Small intestine (tissue), 7 donors: ENCODE results near the gene HMCES. TPM values are rescaled to one million over a fixed set of nuclear protein-coding genes. Genes with fewer than 3 reads are reported as not detected.
"Not testable (repeated sequence)": the region's sequence is repeated elsewhere in the genome, so short reads cannot be mapped to it uniquely, and the experiment has no call there.

ENCODE experiments used
- DNase-seq, 2 donors: peaks; one replicate each; pipeline versions ENCODE4 v3.0.0 to v3.0.0-alpha.2; 2013
- FAIRE-seq: peaks from 2 replicates; lab custom pipeline; 2012; peaks lifted over from hg19 to GRCh38; lab: Jason Lieb, UNC
- H3K27ac ChIP-seq, 3 donors: one replicate each; pipeline ENCODE4 v1.5.1; 2013; ENCODE audit warnings: low read length in 2 of 3, mild to moderate bottlenecking in 2 of 3, control low read depth in 1 of 3, inconsistent platforms in 1 of 3, low read depth in 1 of 3, moderate library complexity in 1 of 3
- H3K27me3 ChIP-seq, 3 donors: one replicate each; pipeline ENCODE4 v1.6.1; 2013; ENCODE audit warnings: low read length in 3 of 3, inconsistent platforms in 1 of 3; ENCODE audit not compliant: control insufficient read depth in 3 of 3, insufficient read depth in 3 of 3
- H3K36me3 ChIP-seq, 3 donors: one replicate each; pipeline ENCODE4 v1.6.1; 2013; ENCODE audit warnings: low read length in 3 of 3, inconsistent platforms in 1 of 3, low read depth in 1 of 3, mild to moderate bottlenecking in 1 of 3, moderate library complexity in 1 of 3; ENCODE audit not compliant: control insufficient read depth in 3 of 3, insufficient read depth in 2 of 3
- H3K4me1 ChIP-seq, 3 donors: one replicate each; pipeline ENCODE4 v1.6.1; 2013; ENCODE audit warnings: low read length in 2 of 3, inconsistent platforms in 1 of 3, low read depth in 1 of 3, mild to moderate bottlenecking in 1 of 3, moderate library complexity in 1 of 3; ENCODE audit not compliant: control insufficient read depth in 3 of 3, insufficient read depth in 2 of 3
- H3K4me3 ChIP-seq, 3 donors: one replicate each; pipeline ENCODE4 v1.5.1; 2013; ENCODE audit warnings: low read length in 3 of 3, control low read depth in 1 of 3, inconsistent platforms in 1 of 3, low read depth in 1 of 3, mild to moderate bottlenecking in 1 of 3, moderate library complexity in 1 of 3
- H3K9me3 ChIP-seq, 2 donors: one replicate each; pipeline ENCODE4 v1.6.1; 2013; ENCODE audit warnings: low read depth in 1 of 2, low read length in 1 of 2; ENCODE audit not compliant: control insufficient read depth in 2 of 2, insufficient read depth in 1 of 2
- WGBS, 3 donors: extraction: QIAGEN DNeasy Blood & Tissue Kit; methylation state at CpG; one replicate each; pipeline ENCODE4 v1.1.7; 2013; 5-methylcytosine and 5-hydroxymethylcytosine counted together
- polyA plus RNA-seq, 4 donors: library from polyadenylated mRNA; stranded (reverse) in 3 of 4; unstranded in 1 of 4; fragments of 200-250 nt in 3 of 4; fragments of 120-200 nt in 1 of 4; gene quantifications; one replicate each; pipeline versions ENCODE4 v1.2.1 to v1.2.3, GENCODE V29; 2013
- donor health status: healthy with polysubstance abuse.
- donor health status: control.
- donor health status: control.
- donor health status: Bipolar disorder and iron deficiency.
- donor health status: healthy.

HMCES gene
- polyA plus RNA-seq, 4 donors = 28.9 to 35.3 (median 34.5) TPM

- Histone ChIP-seq H3K27ac (no peak overlapping the region), H3K36me3 (peaks cover 0 to 10% (median 0%) of the 10 kb centered on the region in 3 donors), H3K4me3 (no peak overlapping the region), H3K9me3 (no peaks in the 10 kb centered on the region), H3K4me1 (no peaks in the 10 kb centered on the region), H3K27me3 (no peaks in the 10 kb centered on the region)
- FAIRE-seq = no peak
- WGBS, 3 donors = 87 to 93% (median 89%) methylated on average over 3 of the region's 3 CpGs
- no peak for DNase-seq
Observed at GRCh38 chr3:129325383-129325782, 46.7 kb downstream of the HMCES start.

DNA sequence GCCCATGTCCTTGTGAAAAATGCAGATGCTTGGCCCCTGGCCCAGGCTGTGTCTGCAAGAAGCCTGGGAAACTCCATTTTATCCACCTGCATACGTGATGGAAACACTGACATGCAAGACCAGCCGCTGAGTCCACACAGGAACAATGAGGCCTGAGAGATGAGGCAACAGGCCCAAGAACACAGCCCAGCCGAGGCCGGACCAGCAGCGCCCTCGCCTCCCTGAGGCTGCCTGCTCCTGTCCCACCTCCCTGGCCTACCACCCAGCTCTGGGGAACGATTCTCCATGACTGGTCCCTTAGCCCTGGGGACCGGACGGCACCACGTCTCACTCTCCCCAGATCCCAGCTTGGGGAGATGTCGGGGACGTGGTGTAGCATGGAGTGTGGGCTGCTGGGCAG lies 47.5 kb downstream of the HMCES start:
- Histone ChIP-seq H3K4me3 (no peak overlapping the region), H3K9me3 (no peaks in the 10 kb centered on the region), H3K36me3 (peaks cover 0 to 8% (median 0%) of the 10 kb centered on the region in 3 donors), H3K4me1 (no peaks in the 10 kb centered on the region), H3K27ac (no peak overlapping the region), H3K27me3 (peaks cover 0 to under 1% (median 0%) of the 10 kb centered on the region in 3 donors)
- FAIRE-seq (no peak), DNase-seq (no peak)
- WGBS, 3 donors = 89 to 94% (median 91%) methylated on average over 11 to 12 of the region's 12 CpGs

GRCh38 chr3:129326595-129326994 lies 47.9 kb downstream of the HMCES start:
- DNase-seq = no peak
- Histone ChIP-seq H3K36me3 (peaks cover 0 to 8% (median 0%) of the 10 kb centered on the region in 3 donors), H3K27me3 (peaks cover 0 to 2% (median 0%) of the 10 kb centered on the region in 3 donors), H3K27ac (no peak overlapping the region), H3K9me3 (no peaks in the 10 kb centered on the region), H3K4me1 (no peaks in the 10 kb centered on the region), H3K4me3 (no peak overlapping the region)
- no peak for FAIRE-seq
- WGBS, 3 donors = 89 to 91% (median 90%) methylated on average over 11 of the region's 11 CpGs

DNA sequence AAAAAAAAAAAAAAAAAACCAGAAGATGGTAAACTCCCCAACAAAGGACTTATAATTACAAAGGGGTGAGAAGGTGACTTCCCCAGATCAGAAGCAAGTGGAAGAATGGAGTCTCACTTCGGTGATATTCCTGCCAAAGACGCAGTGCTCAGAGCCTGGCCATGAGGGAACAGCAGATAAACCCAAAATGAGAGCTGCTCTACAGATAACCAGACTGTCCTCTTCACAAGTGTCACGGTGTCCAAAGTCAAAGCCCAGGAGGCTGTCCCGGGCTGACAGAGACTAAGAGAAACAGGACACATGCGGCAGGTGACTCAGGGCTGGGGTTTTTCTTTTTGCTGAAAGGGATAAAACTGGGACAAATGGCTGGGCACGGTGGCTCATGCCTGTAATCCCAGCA lies 48.8 kb downstream of the HMCES start:
- no peaks in the 10 kb centered on the region for H3K9me3 ChIP-seq
- FAIRE-seq = no peak
- 93 to 96% (median 93%) methylated on average over 6 of the region's 6 CpGs for WGBS, 3 donors
- no peak overlapping the region for H3K27ac ChIP-seq
- no peak for DNase-seq
- no peak overlapping the region for H3K4me3 ChIP-seq
- H3K27me3 ChIP-seq = peaks cover 0 to 2% (median 0%) of the 10 kb centered on the region in 3 donors
- peaks cover 0 to 2% (median 0%) of the 10 kb centered on the region in 3 donors for H3K36me3 ChIP-seq
- no peaks in the 10 kb centered on the region for H3K4me1 ChIP-seq

DNA sequence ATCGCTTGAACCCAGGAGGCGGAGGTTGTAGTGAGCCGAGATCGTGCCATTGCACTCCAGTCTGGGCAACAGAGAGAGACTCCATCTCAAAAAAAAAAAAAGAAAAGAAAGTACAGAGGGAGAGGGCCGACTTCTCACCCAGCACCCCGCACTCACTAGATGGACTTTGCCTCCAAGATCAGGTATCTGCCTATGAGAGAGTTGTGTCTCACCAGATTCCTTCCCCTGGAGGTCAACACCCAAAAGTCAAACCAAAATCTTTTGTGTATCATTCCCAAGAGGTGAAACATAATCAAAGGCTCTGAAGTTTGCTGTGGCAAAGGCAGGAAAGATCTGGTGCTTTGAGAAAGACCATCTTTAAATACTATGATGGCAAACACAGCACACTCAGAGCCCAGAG lies 51.2 kb downstream of the HMCES start:
- FAIRE-seq = no peak
- DNase-seq = no peak
- Histone ChIP-seq H3K9me3 (no peaks in the 10 kb centered on the region), H3K4me1 (no peaks in the 10 kb centered on the region), H3K4me3 (no peak overlapping the region), H3K27me3 (peaks cover 0 to 2% (median 0%) of the 10 kb centered on the region in 3 donors), H3K36me3 (peaks cover 0 to under 1% (median 0%) of the 10 kb centered on the region in 3 donors), H3K27ac (no peak overlapping the region)
- 63 to 82% (median 73%) methylated on average over 6 of the region's 6 CpGs for WGBS, 3 donors

DNA sequence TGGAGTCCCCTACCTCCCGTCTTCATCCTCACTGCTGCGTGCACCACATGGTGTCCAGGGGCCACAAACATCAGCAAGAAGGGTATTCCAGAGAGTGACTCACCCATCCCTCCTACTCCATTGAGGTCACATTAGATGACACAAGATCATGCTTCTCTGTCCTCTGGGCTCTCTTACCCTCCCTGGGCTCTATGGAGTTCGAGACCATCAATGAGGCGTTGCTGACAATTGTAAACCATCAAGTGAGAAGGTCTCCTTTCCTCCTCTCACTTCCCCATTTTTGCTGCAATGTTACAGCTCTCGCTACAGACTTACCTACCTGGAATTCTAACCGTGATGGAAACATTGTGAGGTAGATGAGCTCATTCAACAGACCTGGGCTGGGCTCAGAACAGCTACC lies 51.7 kb downstream of the HMCES start:
- FAIRE-seq = no peak
- 85 to 92% (median 85%) methylated on average over 6 of the region's 6 CpGs for WGBS, 3 donors
- H3K4me3 ChIP-seq = no peak overlapping the region
- peaks cover 0 to 2% (median 0%) of the 10 kb centered on the region in 3 donors for H3K27me3 ChIP-seq
- no peaks in the 10 kb centered on the region for H3K4me1 ChIP-seq
- H3K27ac ChIP-seq = no peak overlapping the region
- no peaks in the 10 kb centered on the region for H3K36me3 ChIP-seq
- no peak for DNase-seq
- no peaks in the 10 kb centered on the region for H3K9me3 ChIP-seq

DNA sequence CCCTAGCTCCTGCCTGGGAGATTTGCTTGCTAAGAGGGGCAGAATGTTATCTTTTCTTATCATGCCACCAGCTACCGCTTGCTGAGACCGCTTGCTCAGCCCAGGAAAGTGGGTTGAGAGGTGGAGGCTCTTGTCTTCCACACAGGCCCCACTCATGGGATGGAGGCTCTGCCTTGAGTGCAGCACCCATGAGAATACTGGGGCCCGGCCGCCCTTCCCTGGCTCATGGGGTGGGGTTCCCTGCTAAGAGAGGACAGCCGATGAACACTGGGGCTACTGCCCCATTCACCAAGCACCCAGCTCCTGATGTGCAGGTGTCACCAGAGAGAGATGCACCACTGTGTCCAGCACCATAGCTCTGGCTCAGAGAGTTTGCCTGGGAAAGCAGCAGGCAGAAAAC lies 55.2 kb downstream of the HMCES start:
- Histone ChIP-seq H3K4me1 (peaks cover 0 to 5% (median 0%) of the 10 kb centered on the region in 3 donors), H3K27me3 (peaks cover 0 to 2% (median 0%) of the 10 kb centered on the region in 3 donors), H3K36me3 (no peaks in the 10 kb centered on the region), H3K27ac (no peak overlapping the region), H3K9me3 (no peaks in the 10 kb centered on the region), H3K4me3 (no peak overlapping the region)
- FAIRE-seq = no peak
- WGBS, 3 donors = 90 to 96% (median 92%) methylated on average over 5 of the region's 5 CpGs
- DNase-seq = no peak

DNA sequence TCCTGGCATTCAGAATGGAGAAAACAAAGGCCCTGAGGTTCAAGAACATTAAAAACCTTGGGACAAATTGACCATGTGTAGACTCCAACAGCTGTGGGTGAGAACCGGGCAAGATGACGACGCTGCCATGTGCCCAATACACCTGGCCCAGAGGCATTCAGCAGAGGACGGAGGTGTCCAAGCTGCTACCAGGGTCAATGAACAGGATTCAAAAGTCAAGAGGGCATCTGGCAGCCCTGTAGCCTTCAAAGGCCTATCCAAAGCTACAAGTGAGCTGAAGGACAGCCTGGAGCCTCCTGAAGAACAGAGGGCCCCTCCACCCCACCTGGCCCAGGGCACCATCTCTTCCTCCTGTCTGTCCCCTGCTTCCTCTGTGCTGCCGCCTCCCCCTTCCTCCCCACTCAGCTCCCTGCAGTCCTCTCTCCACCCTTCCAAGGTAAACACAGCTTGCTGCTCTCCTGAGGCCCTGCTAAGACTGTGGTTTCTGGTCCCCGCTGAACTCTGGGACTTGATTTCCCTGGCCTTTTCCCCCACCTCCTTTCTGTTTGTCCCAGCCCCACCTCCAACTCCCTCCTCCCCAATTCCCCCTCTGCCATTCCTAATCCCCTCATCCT lies 57.5 kb downstream of the HMCES start:
- FAIRE-seq (no peak), DNase-seq (no peak)
- WGBS, 3 donors = 70 to 76% (median 74%) methylated on average over 6 of the region's 6 CpGs
- Histone ChIP-seq H3K36me3 (no peaks in the 10 kb centered on the region), H3K4me1 (peaks cover 0 to 5% (median 0%) of the 10 kb centered on the region in 3 donors), H3K4me3 (no peak overlapping the region), H3K9me3 (peaks cover 0 to 3% of the 10 kb centered on the region in 2 donors), H3K27me3 (peaks cover 0 to under 1% (median 0%) of the 10 kb centered on the region in 3 donors), H3K27ac (no peak overlapping the region)

GRCh38 chr3:129337719-129338118 lies 59.0 kb downstream of the HMCES start:
- H3K4me3 ChIP-seq, FAIRE-seq, H3K27ac ChIP-seq, H3K4me1 ChIP-seq, H3K27me3 ChIP-seq, DNase-seq, H3K36me3 ChIP-seq, H3K9me3 ChIP-seq: not testable (repeated sequence)
- WGBS, 3 donors = 82 to 90% (median 85%) methylated on average over 4 of the region's 4 CpGs
